Effector memory CD4-positive, alpha-beta T cell (primary cell): ENCODE data around the gene ARMS2.

ENCODE experiments used
- DNase-seq, 3 donors: peaks; one replicate each; pipeline ENCODE4 v3.0.0-alpha.2; 2020
- H3K27ac ChIP-seq: 2 replicates; pipeline ENCODE4 v1.7.0; 2013; ENCODE audit warnings: mild to moderate bottlenecking, low read length, moderate library complexity; ENCODE audit not compliant: insufficient read depth, poor library complexity, severe bottlenecking
- H3K27me3 ChIP-seq: replicated peaks from 2 replicates; pipeline ENCODE4 v1.7.0; 2013; ENCODE audit warnings: mild to moderate bottlenecking, low read length; ENCODE audit not compliant: insufficient read depth, control insufficient read depth, poor library complexity, severe bottlenecking
- H3K36me3 ChIP-seq: 2 replicates; pipeline ENCODE4 v1.7.0; 2013; ENCODE audit warnings: mild to moderate bottlenecking, low read length, moderate library complexity; ENCODE audit not compliant: control insufficient read depth, insufficient read depth
- H3K4me1 ChIP-seq: 2 replicates; pipeline ENCODE4 v1.7.0; 2013; ENCODE audit warnings: low read length, mild to moderate bottlenecking; ENCODE audit not compliant: control insufficient read depth, insufficient read depth, poor library complexity, severe bottlenecking
- H3K4me3 ChIP-seq: 2 replicates; pipeline ENCODE4 v1.7.0; 2013; ENCODE audit warnings: low read length, low read depth, mild to moderate bottlenecking; ENCODE audit not compliant: insufficient read depth, poor library complexity, severe bottlenecking
- H3K9me3 ChIP-seq: 2 replicates; pipeline ENCODE4 v1.7.0; 2013; ENCODE audit warnings: mild to moderate bottlenecking, low read length, moderate library complexity; ENCODE audit not compliant: control insufficient read depth
- total RNA-seq, 3 donors: gene quantifications; one replicate each; lab custom pipeline; 2026; lab: John Stamatoyannopoulos, UW

The ARMS2 gene
- 0 reads per million in 3 donors for total RNA-seq

DNA sequence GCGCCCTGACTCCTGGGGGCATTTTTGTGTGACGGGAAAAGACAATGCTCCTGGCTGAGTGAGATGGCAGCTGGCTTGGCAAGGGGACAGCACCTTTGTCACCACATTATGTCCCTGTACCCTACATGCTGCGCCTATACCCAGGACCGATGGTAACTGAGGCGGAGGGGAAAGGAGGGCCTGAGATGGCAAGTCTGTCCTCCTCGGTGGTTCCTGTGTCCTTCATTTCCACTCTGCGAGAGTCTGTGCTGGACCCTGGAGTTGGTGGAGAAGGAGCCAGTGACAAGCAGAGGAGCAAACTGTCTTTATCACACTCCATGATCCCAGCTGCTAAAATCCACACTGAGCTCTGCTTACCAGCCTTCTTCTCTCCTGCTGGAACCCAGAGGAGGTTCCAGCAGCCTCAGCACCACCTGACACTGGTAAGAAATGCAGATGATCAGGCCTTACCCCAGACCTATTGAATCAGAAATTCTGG, at the start of gene ARMS2:
TSS of gene ARMS2 (plus strand) at position 51 of the 478 bp plus-strand sequence. CDS start at position 126, 75 bp downstream.
- H3K36me3 ChIP-seq: no peaks in the 10 kb centered on the region
- H3K27me3 ChIP-seq: peaks cover 25% of the 10 kb centered on the region
- no peak within 1 kb of the TSS for H3K27ac ChIP-seq
- no peaks in the 10 kb centered on the region for H3K4me1 ChIP-seq
- no peak within 1 kb of the TSS for H3K4me3 ChIP-seq
- H3K9me3 ChIP-seq: no peaks in the 10 kb centered on the region
- DNase-seq: no peak

GRCh38 chr10:122407375-122408125, 46.9 kb upstream of the ARMS2 start:
- H3K4me3 ChIP-seq: no peak overlapping the region
- H3K4me1 ChIP-seq: peaks cover 13% of the 10 kb centered on the region
- H3K9me3 ChIP-seq: no peaks in the 10 kb centered on the region
- DNase-seq: no peak
- peak overlapping the region; percentile 10 for H3K27ac ChIP-seq
- no peaks in the 10 kb centered on the region for H3K27me3 ChIP-seq
- H3K36me3 ChIP-seq: peaks cover 6% of the 10 kb centered on the region

DNA sequence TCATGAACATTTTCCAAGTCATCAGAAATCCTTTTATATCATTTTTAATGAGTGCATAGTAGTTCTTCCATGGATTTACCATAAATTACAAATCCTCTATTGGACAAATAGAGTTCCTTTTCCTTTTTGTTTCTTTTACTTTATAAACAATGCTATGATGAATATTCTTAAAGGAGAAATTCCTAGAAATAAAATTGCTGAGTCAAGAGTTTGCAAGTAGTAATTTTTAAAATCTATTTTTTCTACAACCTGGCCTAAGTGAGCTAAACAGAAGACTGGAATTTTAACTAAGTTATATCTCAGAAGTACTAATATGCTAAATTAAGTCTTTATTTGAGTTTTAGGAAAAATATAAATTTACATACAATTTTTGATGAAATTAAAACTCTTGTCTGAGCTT, 41.1 kb upstream of the ARMS2 start:
- peaks cover 19% of the 10 kb centered on the region for H3K4me1 ChIP-seq
- H3K27ac ChIP-seq: no peak overlapping the region
- H3K9me3 ChIP-seq: no peaks in the 10 kb centered on the region
- no peak for DNase-seq
- no peak overlapping the region for H3K4me3 ChIP-seq
- H3K36me3 ChIP-seq: peaks cover 6% of the 10 kb centered on the region
- no peaks in the 10 kb centered on the region for H3K27me3 ChIP-seq

GRCh38 chr10:122417667-122418066, 36.8 kb upstream of the ARMS2 start:
- Histone ChIP-seq H3K27ac (peak overlapping the region; percentile 44), H3K9me3 (no peaks in the 10 kb centered on the region), H3K4me1 (peaks cover 45% of the 10 kb centered on the region)

DNA sequence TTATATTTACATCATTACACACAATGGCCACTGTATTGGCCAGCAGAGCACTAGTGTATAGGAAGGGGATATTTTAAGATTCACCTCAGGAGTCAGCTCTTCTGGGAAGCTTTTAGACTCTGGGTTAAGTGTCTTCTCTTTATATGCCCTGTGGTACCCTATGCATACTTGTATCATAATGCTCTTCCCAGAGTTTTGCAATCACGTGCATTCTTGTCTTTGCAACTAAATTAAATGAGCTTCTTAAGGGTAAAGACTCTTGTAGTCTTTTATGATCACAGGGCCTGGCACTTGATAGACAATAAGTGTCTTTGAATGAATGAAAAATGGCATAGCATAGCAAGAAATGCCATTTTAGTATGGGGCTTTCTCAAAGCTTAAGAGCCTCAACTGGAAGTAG, 35.4 kb upstream of the ARMS2 start:
- no peaks in the 10 kb centered on the region for H3K36me3 ChIP-seq
- no peak overlapping the region for H3K27ac ChIP-seq
- no peaks in the 10 kb centered on the region for H3K27me3 ChIP-seq
- H3K9me3 ChIP-seq: no peaks in the 10 kb centered on the region
- no peak for DNase-seq
- no peak overlapping the region for H3K4me3 ChIP-seq
- peaks cover 50% of the 10 kb centered on the region for H3K4me1 ChIP-seq

More at GRCh38 chr10:122417667-122418066, 36.8 kb upstream of the ARMS2 start:
- Histone ChIP-seq H3K27me3 (no peaks in the 10 kb centered on the region), H3K36me3 (no peaks in the 10 kb centered on the region), H3K4me3 (no peak overlapping the region)
- DNase-seq: no peak

GRCh38 chr10:122419876-122420623, 34.4 kb upstream of the ARMS2 start:
- peaks cover 3% of the 10 kb centered on the region for H3K36me3 ChIP-seq
- no peak overlapping the region for H3K27ac ChIP-seq
- H3K9me3 ChIP-seq: no peaks in the 10 kb centered on the region
- no peaks in the 10 kb centered on the region for H3K27me3 ChIP-seq
- DNase-seq: no peak
- H3K4me1 ChIP-seq: peaks cover 50% of the 10 kb centered on the region
- H3K4me3 ChIP-seq: no peak overlapping the region

- Histone ChIP-seq H3K9me3 (no peaks in the 10 kb centered on the region), H3K4me3 (no peak overlapping the region), H3K27me3 (no peaks in the 10 kb centered on the region), H3K27ac (no peak overlapping the region), H3K4me1 (peaks cover 50% of the 10 kb centered on the region), H3K36me3 (peaks cover 3% of the 10 kb centered on the region)
- DNase-seq: no peak
These were observed 33.8 kb upstream of the ARMS2 start for GRCh38 chr10:122420624-122421007.

- peaks cover 47% of the 10 kb centered on the region for H3K4me1 ChIP-seq
- no peaks in the 10 kb centered on the region for H3K27me3 ChIP-seq
- peaks cover 3% of the 10 kb centered on the region for H3K36me3 ChIP-seq
- DNase-seq: no peak
- H3K27ac ChIP-seq: no peak overlapping the region
- H3K4me3 ChIP-seq: no peak overlapping the region
- no peaks in the 10 kb centered on the region for H3K9me3 ChIP-seq
These were observed 33.3 kb upstream of the ARMS2 start for GRCh38 chr10:122421054-122421625.

DNA sequence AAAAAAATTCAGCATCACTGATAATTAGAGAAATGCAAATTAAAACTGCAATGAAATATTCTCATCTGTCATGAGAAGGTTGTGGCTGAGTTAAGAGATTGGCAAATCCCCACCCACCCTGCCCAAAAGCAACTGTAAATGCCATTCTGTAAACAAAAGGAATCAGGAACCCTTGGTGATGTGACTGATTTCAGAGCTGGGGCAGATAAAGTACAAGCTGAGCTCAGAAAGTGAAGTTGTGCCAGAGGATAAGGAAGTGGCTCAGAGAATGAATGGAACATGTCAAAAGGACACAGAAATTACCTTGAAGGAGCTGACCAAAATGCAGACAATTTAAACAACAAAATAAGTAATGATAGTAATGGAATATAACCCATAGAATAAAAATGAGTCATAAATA, 32.7 kb upstream of the ARMS2 start:
- Histone ChIP-seq H3K9me3 (no peaks in the 10 kb centered on the region), H3K27me3 (no peaks in the 10 kb centered on the region), H3K4me1 (peaks cover 41% of the 10 kb centered on the region), H3K27ac (peak overlapping the region; percentile 6), H3K36me3 (peaks cover 3% of the 10 kb centered on the region), H3K4me3 (no peak overlapping the region)
- DNase-seq: no peak
